NCI-H774 (cell line): Measurements from ENCODE around the gene GAL3ST1.

Experiments
- DNase-seq: peaks from one replicate; lab custom pipeline; 2025; lab: John Stamatoyannopoulos, UW

Gene GAL3ST1

DNA sequence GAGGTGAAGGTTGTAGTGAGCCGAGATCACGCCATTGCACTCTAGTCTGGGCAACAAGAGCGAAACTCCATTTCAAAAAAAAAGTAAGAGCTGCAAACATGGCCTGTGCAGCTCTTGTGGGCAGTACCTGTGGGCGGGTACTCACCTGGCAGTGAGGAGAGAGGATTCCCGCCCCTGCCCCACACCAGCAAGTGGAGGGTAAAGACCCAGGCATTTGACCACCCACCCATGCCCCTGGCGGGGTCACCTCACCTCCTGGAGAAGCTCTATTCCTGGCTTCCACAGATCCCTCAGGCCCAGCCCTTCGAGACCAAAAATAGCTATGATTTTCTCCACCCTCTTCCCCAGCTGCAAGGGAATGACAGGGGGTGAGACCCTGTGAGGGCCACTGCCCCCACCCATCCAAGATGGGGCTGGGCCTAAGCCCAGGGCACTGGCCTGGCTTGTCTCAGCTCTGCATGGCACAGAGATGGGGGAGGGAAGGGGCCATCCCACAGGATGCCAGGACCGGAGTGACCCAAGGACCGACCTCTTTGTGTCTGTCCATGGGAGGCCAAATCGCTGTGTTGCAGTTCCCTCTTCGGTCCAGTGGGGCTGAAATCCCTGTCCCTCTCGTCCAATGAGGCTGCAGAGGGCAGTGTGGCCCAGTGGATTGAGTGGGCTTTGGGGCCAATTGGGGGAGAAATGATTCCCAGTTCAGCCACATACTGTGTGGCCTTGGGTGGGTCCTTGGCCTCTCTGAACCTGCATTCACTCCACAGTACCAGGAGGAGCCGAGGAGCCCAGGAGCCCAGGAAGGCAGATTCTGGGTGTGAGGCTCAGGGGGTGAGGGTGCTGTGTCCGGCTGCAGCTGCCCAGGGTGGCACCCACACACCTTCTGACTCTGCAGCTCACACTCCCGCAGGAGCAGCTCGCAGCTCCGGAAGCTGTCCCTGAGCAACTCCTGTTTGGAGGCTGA, 42.5 kb downstream of the GAL3ST1 start:
- DNase-seq = no peak

DNA sequence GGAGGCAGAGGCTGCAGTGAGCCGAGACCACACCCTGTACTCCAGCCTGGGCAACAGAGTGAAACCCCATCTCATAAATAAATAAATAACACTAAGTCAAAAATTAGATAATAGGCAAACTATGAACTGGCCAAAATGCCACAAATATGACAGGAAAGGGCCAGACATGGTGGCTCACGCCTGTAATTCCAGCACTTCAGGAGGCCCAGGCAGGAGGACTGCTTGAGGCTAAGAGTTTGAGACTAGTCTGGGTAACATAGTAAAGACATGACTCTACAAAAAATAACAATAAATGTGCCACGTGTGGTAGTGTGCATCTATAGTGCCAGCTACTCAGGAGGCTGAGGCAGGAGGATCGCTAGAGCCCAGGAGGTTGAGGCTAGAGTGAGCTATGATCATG, 47.8 kb downstream of the GAL3ST1 start:
- DNase-seq = no peak

DNA sequence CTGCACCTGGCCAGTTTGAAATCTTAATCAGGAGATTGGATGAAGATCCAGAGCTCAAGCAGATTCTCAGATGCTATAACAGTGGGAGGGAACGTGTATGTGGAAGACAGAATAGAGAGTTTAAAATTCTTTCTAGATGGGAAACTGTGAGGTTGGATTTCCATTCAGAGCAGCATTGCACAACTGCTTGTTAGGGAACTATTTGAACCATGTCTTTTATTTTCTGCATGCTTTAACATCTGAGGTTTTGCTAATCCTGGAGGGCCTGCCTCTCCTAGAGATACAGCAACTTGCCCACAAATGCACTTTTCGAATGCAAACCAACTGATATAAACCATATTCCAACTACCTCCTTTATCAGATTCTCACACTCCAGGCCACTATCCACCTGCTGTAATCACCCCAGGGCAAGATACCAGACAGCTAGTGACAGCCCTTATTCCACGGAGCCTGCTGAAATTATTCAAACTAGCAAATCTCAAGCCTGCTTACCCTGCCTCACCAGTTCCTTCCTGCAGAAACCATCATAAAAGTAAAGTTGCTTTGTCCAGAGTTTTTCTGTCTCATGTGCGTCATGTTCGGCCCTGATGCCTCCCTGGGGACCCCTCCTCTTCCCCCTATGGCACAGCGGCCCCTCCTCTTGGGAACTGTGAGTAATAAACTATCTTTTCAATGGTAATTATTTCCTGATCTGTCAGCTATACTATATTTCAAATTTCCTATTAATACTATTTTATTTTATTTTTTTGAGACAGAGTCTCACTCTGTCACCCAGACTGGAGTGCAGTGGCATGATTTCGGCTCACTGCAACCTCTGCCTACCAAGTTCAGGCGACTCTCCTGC, 50.6 kb downstream of the GAL3ST1 start:
- no peak for DNase-seq

DNA sequence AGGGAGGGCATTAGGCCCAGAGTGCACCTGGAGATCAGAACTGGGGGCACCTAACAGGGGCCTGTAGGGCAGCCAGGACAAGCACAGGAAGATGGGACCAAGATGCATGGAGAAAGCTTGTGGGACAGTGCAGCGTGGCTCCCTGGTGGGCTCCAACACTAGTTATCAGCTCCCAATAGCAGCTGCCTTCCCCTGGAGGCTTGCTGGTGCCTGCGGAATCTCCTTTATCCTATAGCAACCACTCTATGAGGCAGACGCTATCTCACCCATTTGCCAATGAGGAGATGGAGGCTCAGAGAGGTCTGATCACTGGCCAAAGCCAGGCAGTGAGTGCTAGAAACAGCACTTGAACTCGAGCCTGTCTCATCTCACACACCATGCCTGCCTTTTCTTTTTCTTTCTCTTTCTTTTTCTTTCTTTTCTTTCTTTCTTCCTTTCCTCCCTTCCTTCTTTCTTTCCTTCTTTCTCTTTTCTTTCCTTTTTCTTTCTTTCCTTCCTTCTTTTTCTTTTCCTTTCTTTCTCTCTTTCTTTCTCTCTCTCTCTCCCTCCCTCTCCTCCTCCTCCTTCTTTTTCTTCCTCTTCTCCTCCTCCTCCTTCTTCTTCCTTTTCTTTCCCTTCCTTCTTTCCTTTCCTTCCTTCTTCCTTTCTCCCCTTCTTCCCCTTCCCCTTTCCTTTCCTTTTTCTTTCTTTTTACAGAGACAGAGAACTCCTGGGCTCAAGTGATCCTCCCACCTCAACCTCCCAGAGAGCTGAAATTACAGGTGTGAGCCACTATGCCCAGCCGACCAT, 52.9 kb downstream of the GAL3ST1 start:
- DNase-seq = no peak

DNA sequence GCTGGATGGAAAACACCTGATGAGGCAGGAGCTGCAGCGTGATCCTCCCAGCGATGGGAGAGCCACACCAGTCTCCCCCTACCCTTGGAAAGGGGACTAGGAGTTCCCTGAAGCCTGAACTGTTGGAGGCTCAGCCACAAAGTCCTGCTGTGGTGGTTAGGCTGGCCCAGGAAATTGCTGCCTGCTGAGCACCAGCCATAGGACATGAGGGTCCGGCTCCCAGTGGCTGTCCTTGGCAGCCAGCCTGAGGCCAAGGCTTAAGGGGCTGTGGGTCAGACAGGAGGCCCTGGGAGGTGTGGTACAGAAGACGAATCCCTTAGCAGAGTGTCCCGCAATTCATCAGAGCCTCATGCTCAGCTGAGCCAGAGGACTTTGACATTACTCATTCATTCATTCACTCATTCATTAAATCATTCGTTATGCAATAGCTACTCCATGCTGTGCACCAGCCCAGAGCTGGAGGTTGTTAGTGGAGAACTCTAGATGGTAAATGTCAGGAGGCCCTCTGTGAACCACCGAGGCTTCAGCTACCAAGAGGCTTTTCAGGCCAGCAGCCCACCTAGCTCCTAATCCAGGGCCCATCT, 54.5 kb downstream of the GAL3ST1 start:
- no peak for DNase-seq

DNA sequence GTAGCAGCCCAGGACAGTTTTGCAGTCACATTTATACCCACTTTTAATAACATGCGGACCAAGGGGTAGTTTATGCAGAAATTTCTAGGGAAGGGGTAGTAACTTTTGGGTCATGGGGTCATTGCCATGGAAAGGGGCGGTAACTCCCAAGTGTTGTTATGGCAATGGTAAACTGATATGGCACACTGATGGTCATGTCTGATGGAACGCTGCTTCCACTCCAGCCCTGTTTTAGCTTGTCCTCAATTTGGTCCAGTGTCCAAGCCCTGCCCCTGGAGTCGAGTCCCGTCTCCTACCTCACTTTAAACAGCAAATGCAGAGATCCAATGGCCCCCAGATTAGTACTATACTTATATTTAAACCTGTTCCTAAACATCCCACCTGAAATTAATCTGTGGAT, 57.7 kb downstream of the GAL3ST1 start:
- DNase-seq = no peak

DNA sequence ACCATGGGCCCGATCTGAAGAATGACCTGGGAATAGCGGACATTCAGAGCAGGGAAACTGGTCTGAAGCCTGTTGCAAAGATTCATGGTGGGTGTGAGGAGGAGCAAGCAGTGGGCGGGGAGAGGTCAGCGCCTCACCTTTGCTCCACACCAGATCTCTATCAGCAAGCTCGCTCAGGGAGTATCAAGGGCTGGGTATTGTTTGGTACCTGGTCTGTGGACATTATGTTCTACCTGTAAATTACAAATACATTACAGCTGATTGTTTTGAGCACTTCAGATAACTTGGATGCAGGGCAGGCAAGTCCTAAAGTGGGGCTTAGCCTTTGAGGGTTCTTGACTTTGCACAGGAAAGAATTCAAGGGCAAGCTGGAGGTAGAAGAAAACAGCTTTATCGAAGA, 58.2 kb downstream of the GAL3ST1 start:
- no peak for DNase-seq

DNA sequence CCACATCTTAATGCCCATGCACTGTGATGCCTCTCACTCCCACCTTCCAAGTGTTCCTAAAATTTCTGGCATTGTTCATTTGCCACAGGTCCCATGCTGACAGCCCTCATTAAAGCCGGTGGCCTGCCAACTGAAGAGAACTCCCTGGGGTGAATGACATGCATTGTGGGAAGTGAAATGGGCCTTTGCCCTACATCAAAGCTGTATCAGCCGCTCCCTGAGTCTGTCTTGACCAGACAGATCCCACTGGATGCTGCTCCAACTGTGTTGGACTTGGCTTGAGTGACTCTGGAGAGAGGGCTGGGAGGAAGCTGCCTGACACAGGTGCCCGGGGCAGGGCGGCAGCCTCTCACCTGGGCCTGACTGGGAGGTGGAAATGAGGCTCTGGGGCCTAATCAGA, 60.2 kb downstream of the GAL3ST1 start:
- no peak for DNase-seq

DNA sequence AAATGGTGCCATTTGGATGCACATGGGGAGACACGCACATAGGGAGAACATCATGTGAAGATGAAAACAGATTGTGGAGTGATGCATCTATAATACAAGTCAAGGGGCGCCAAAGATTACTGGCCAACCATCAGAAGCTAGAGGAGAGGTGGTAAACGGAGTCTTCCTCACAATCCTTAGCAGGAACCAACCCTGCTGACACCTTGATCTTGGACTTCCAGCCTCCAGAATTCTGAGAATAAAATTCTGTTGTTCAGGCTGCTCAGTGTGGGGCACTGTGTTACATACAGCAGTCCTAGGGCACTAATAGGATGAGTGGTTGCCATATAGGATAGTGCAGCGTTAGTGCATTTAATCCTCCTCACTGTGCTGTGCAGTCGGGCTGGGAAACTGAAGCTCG, 61.0 kb downstream of the GAL3ST1 start:
- no peak for DNase-seq

DNA sequence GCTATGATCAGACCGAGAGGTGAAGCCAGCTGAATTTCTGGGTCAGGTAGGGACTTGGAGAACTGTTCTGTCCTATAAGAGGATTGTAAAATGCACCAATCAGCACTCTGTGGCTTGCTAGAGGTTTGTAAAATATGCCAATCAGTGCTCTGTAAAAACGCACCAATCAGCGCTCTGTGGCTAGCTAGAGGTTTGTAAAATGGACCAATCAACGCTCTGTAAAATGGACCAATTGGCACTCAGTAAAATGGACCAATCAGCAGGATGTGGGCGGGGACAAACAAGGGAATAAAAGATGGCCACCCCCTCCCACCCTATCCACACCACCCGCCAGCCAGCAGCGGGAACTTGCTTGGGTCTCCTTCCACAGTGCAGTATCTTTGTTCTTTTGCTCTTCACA, 62.6 kb downstream of the GAL3ST1 start:
- DNase-seq = no peak

DNA sequence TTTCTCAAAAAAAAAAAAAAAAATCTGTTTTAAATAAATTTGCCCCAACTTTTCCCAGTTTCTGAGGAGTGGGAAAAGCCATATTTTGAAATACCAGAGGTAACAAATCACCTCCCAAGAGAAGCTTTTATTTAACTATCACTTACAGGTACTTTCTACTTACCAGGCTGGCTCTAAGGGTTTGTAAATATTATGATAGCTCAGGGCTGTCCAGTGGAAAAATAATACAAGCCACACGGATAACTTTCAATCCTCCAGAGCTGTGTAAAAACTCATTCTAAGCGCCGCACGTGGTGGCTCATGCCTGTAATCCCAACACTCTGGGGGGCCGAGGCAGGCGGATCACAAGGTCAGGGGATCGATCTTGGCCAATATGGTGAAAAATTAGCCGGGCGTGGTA, 63.4 kb downstream of the GAL3ST1 start:
- no peak for DNase-seq

DNA sequence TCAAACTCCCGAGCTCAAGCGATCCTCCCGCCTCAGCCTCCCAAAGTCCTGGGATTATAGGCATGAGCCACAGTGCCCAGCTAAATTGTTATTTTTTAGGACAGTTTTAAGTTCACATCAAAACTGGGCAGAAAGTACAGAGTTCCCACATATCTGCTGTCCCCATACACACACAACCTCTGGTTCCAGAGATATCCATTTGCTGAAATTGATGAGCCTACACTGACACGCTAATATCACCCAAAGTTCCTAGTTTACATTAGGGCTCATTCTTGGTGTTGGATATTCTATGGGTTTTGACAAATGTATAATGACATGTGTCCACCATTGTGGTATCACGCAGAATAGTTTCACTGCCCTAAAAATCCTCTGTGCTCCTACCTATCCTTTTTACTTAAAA, 66.2 kb downstream of the GAL3ST1 start:
- DNase-seq = no peak

DNA sequence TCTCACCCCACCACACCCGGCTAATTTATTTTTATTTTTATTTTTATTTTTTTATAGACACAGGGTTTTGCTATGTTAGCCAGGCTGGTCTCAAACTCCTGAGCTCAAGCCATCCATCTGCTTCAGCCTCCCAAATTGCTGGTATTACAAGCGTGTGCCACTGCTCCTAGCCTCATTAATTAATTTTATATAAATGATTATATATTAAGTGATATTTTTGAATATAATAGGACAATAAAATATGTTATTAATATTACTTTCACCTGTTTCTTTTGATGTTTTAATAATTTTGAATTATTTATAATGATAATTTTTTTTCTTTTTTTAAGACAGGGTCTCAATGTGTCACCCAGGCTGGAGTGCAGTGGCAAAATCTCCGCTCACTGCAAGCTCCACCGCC, 66.8 kb downstream of the GAL3ST1 start:
- no peak for DNase-seq

DNA sequence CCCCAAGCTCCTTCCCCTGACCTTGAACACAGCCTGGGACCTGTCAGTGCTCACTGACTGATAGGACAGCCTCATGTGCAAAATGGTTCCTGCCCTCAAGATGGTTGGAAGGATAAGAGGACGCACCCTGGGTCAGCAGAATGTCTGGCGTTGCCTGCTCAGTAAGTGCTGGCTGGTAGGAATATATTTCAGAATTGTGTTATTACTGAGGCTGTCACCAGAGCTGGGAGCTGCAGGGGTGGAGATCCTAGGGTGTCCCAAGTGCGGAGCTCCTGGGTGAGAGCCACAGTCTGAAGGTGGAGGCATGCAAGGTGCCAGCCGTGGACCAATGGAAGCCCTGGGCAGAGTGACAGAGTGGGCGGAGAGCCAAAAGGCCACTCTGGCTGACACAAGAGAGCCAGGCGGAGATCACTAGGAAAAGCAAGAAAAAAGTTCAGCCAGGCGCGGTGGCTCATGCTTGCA, 67.9 kb downstream of the GAL3ST1 start:
- DNase-seq = no peak
